GM12878 (cell line): ENCODE data around the gene SPIRE2.

Source experiments
- EZH2 ChIP-seq: IDR thresholded peaks from 2 replicates; pipeline ENCODE4 v1.6.1; 2012; ENCODE audit warnings: low read depth, mild to moderate bottlenecking, control low read depth, inconsistent platforms, low read length, borderline replicate concordance; ENCODE audit not compliant: control insufficient read depth
- MXI1 ChIP-seq: fragments of 150-350 bp; IDR thresholded peaks from 2 replicates; pipeline ENCODE4 v1.6.1; 2011; ENCODE audit warnings: low read depth, mild to moderate bottlenecking, inconsistent platforms, low read length, improper control_type of control experiment
- POLR2A ChIP-seq: IDR thresholded peaks from 2 replicates; pipeline ENCODE4 v1.6.1; 2011; ENCODE audit warnings: low read depth, mild to moderate bottlenecking, low read length
- POLR2AphosphoS2 ChIP-seq: IDR thresholded peaks from 2 replicates; pipeline ENCODE4 v1.6.1; 2011; ENCODE audit warnings: low read depth, mild to moderate bottlenecking, low read length, improper control_type of control experiment, moderate library complexity
- RCOR1 ChIP-seq: conservative IDR thresholded peaks from 2 replicates; pipeline ENCODE4 v1.6.1; 2012; ENCODE audit warnings: low read depth, low read length, improper control_type of control experiment
- SMC3 ChIP-seq: IDR thresholded peaks from 2 replicates; pipeline ENCODE4 v1.6.1; 2011; ENCODE audit warnings: low read length, improper control_type of control experiment, borderline replicate concordance
- SUZ12 ChIP-seq: fragments of 200-600 bp; sonication (generic); IDR thresholded peaks from one replicate; pipeline ENCODE4 v1.6.1; 2018; ENCODE audit warnings: antibody characterized with exemption, mild to moderate bottlenecking; ENCODE audit not compliant: unreplicated experiment

DNA sequence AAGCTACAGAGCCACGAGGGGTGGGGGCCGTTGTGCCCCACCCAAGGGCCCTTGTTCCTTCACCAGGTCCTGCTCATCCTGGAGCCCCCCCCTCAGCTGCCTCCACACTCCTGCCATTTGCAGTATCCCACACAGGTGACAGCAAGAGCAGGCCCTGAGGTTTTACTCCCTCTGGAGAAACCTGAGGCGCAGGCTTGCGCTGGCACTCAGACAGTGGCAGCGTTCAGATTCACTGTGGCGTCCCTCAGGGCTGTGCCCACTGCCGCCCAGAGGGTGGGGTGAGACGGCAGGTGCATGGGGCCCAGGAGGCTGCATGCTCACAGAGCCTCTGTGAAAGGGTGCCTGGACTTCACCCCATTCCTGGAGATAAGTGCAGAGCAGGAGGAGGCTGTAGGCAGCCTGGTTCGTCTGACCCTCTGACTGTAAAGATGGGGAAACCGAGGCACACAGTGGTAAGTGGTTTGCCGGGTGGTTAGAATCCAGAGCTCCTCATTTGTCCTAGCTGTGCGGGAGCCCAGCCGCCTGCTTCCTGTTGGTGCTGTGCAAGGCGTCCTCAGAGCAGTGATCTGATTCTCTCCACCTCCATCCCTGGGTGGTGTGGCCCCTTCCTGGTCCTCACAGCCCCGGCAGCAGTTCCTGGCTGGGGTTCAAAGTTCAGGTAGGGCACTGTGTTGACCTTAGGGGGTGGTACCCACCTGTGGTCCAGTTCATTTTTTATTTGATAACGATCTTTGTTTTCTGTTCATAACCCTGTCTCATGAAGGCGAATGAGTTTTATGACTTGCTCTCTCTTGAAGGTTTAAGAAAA, 1.6 kb downstream of the SPIRE2 start:
- TF ChIP-seq MXI1 (no peak), POLR2AphosphoS2 (no peak), SUZ12 (no peak), EZH2 (no peak), POLR2A (no peak), RCOR1 (no peak), SMC3 (no peak)
